H1 (cell line): ENCODE results near the gene ADRB1.

Source experiments
- EP300 ChIP-seq, 2 experiments: IDR thresholded peaks; 1 replicate in 1 of 2; 2 replicates in 1 of 2; pipeline ENCODE4 v1.6.1; 2011 to 2012; ENCODE audit warnings: low read depth in 2 of 2, low read length in 2 of 2, mild to moderate bottlenecking in 2 of 2, borderline replicate concordance in 1 of 2, inconsistent platforms in 1 of 2, moderate library complexity in 1 of 2
- TF ChIP-seq, protein P1 (sequence below), 3 experiments: IDR thresholded peaks; 1 replicate in 2 of 3; 2 replicates in 1 of 3; pipeline versions ENCODE4 v1.5.1 to v1.6.1; 2011; ENCODE audit warnings: low read length in 3 of 3, mild to moderate bottlenecking in 3 of 3, inconsistent platforms in 2 of 3, low read depth in 1 of 3, moderate library complexity in 1 of 3; ENCODE audit not compliant: insufficient read depth in 1 of 3; ENCODE audit errors: control extremely low read depth in 1 of 3

DNA sequence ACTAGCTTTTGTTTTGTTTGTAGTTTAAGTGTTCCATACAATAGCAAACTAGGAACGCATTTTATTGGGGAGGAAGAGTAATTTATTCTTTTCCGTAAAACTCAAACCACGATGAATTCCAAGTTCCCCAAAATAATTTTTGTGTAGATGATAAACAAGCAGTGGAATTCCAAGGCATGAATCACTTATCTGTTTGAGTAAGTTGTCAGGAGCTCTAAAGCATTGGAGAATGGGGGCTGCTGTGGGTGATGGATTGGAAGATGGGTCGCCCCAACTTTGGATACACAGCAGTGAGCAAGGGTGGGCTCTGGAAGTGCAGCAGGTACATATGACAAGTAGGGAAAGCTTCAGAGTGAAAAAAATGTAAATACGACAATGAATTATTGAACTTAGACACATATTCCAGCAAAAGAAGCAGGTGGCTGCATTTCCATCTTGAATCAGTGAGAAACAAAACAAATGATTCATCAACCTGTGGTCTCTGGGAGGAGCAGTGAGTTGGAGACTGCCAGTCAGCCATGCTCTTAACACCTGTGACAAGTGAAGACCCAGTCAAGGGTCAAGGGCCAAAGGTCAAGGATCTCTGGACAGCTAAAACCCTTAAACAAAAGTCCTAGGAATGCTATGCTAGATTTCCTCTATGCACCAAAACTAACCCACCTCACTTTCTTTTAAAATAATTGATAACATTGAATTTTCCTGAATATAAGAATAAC, 34.2 kb upstream of the ADRB1 start:
- TF ChIP-seq, protein P1, sequence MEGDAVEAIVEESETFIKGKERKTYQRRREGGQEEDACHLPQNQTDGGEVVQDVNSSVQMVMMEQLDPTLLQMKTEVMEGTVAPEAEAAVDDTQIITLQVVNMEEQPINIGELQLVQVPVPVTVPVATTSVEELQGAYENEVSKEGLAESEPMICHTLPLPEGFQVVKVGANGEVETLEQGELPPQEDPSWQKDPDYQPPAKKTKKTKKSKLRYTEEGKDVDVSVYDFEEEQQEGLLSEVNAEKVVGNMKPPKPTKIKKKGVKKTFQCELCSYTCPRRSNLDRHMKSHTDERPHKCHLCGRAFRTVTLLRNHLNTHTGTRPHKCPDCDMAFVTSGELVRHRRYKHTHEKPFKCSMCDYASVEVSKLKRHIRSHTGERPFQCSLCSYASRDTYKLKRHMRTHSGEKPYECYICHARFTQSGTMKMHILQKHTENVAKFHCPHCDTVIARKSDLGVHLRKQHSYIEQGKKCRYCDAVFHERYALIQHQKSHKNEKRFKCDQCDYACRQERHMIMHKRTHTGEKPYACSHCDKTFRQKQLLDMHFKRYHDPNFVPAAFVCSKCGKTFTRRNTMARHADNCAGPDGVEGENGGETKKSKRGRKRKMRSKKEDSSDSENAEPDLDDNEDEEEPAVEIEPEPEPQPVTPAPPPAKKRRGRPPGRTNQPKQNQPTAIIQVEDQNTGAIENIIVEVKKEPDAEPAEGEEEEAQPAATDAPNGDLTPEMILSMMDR (IDR thresholded peaks at IDR 0.05; ENCODE audit: control extremely low read depth in 1 of 3, insufficient read depth in 1 of 3, low read depth in 1 of 3, low read length in 3 of 3), result no peak
- no peak for TF ChIP-seq EP300 (IDR thresholded peaks at IDR 0.05; ENCODE audit: borderline replicate concordance in 1 of 2, low read depth in 2 of 2, low read length in 2 of 2)
